HepG2 (cell line): Measurements from ENCODE around the gene NPC2. TPM values are rescaled to one million over a fixed set of nuclear protein-coding genes. Genes with fewer than 3 reads are reported as not detected.

ENCODE experiments used
- ATAC-seq: fragments of 200-7000 bp; cut with Tn5 transposase; 3 replicates; pipeline ENCODE4 v1.9.1; 2020; ENCODE audit warnings: mild to moderate bottlenecking, moderate library complexity
- BruUV-seq: library from RNA; stranded (reverse); fragments of 400-500 nt; replicated peaks from 2 replicates; lab custom pipeline; 2021; lab: Mats Ljungman, UMichigan
- CTCF ChIA-PET: fragments of 300-600 bp; formaldehyde crosslinking; extraction: SDS; loops from one replicate; lab custom pipeline; 2021; ENCODE audit warnings: low total read pairs, inconsistent platforms, low intra/inter-chr PET ratio; lab: Yijun Ruan, JAX
- POLR2A ChIA-PET: fragments of 350-600 bp; sonication (Branson Sonifier 250); formaldehyde crosslinking; loops from one replicate; lab custom pipeline; 2020; ENCODE audit warnings: antibody characterized with exemption, inconsistent platforms; lab: Yijun Ruan, JAX
- DNase-seq: peaks from one replicate; pipeline ENCODE4 v3.0.0-alpha.2; 2015; ENCODE audit warnings: low spot score
- FAIRE-seq: peaks from 3 replicates; lab custom pipeline; 2011; peaks lifted over from hg19 to GRCh38; lab: Jason Lieb, UNC
- H2AFZ ChIP-seq: one replicate; pipeline ENCODE4 v1.6.1; 2011; ENCODE audit warnings: low read length, inconsistent platforms
- H3K27ac ChIP-seq: fragments of 300-600 bp; 3 replicates; pipeline ENCODE4 v1.8.0; 2011; ENCODE audit warnings: mixed run types, mild to moderate bottlenecking, mixed read lengths, low read length, inconsistent platforms; ENCODE audit not compliant: insufficient read depth; ENCODE audit errors: extremely low read length
- H3K27me3 ChIP-seq, 2 experiments: fragments of 200-600 bp in 1 of 2; 2 replicates in 1 of 2; 3 replicates in 1 of 2; pipeline versions ENCODE4 v1.6.0 to v1.8.0; 2011; ENCODE audit warnings: low read length in 2 of 2, mild to moderate bottlenecking in 2 of 2, moderate library complexity in 2 of 2, inconsistent platforms in 1 of 2; ENCODE audit not compliant: insufficient read depth in 2 of 2, control insufficient read depth in 1 of 2
- H3K36me3 ChIP-seq, 2 experiments: fragments of 200-600 bp in 1 of 2; replicated peaks in 1 of 2; 2 replicates in 1 of 2; 3 replicates in 1 of 2; pipeline versions ENCODE4 v1.5.1 to v1.8.0; 2011; ENCODE audit warnings: low read length in 2 of 2, inconsistent platforms in 1 of 2; ENCODE audit not compliant: insufficient read depth in 2 of 2, control insufficient read depth in 1 of 2
- H3K4me1 ChIP-seq: 2 replicates; pipeline ENCODE4 v1.5.1; 2012; ENCODE audit warnings: low read length, inconsistent platforms; ENCODE audit not compliant: insufficient read depth
- H3K4me2 ChIP-seq: 2 replicates; pipeline ENCODE4 v1.6.0; 2011; ENCODE audit warnings: low read depth, low read length, inconsistent platforms
- H3K4me3 ChIP-seq, 3 experiments: fragments of 200-600 bp in 1 of 3; sonication (generic), shearing (Covaris generic) in 1 of 3; replicated peaks in 1 of 3; 2 replicates each; pipeline ENCODE4 v1.5.1; 2011 to 2016; ENCODE audit warnings: low read length in 3 of 3, inconsistent platforms in 2 of 3, low read depth in 2 of 3, mild to moderate bottlenecking in 2 of 3, control low read depth in 1 of 3, mixed read lengths in 1 of 3; ENCODE audit not compliant: insufficient read depth in 1 of 3
- H3K79me2 ChIP-seq: one replicate; pipeline ENCODE4 v1.6.1; 2011; ENCODE audit warnings: low read length, inconsistent platforms; ENCODE audit not compliant: insufficient read depth
- H3K9ac ChIP-seq: 2 replicates; pipeline ENCODE4 v1.6.0; 2011; ENCODE audit warnings: mild to moderate bottlenecking, low read depth, low read length, inconsistent platforms; ENCODE audit not compliant: insufficient read depth
- H3K9me3 ChIP-seq: 2 replicates; pipeline ENCODE4 v1.5.1; 2012; ENCODE audit warnings: mild to moderate bottlenecking, low read length
- H4K20me1 ChIP-seq: 2 replicates; pipeline ENCODE4 v1.6.0; 2011; ENCODE audit warnings: inconsistent platforms, mild to moderate bottlenecking, low read length, moderate library complexity; ENCODE audit not compliant: insufficient read depth
- ARNT ChIP-seq: fragments of 450-650 bp; IDR thresholded peaks from 2 replicates; pipeline ENCODE4 v1.6.1; 2017
- IRF9 ChIP-seq: sonication (generic); formaldehyde crosslinking; IDR thresholded peaks from 2 replicates; pipeline ENCODE4 v1.8.0; 2022; ENCODE audit warnings: missing genetic modification reagents, mild to moderate bottlenecking, borderline replicate concordance
- JDP2 ChIP-seq: sonication (generic); formaldehyde crosslinking; IDR thresholded peaks from 2 replicates; pipeline ENCODE4 v1.8.1; 2022; ENCODE audit warnings: missing genetic modification reagents, borderline replicate concordance
- PHF21A ChIP-seq: sonication (generic); formaldehyde crosslinking; IDR thresholded peaks from 2 replicates; pipeline ENCODE4 v1.5.0; 2020; ENCODE audit warnings: mild to moderate bottlenecking, missing genetic modification reagents
- ZNF503 ChIP-seq: sonication (generic); formaldehyde crosslinking; IDR thresholded peaks from 2 replicates; pipeline ENCODE4 v1.4.0; 2020; ENCODE audit warnings: missing genetic modification reagents
- ZNF646 ChIP-seq: sonication (generic); formaldehyde crosslinking; IDR thresholded peaks from 2 replicates; pipeline ENCODE4 v1.9.0; 2021; ENCODE audit warnings: mild to moderate bottlenecking, missing genetic modification reagents
- ZNF839 ChIP-seq: sonication (generic); formaldehyde crosslinking; IDR thresholded peaks from 2 replicates; pipeline ENCODE4 v1.4.0; 2020; ENCODE audit warnings: missing genetic modification reagents, mild to moderate bottlenecking, borderline replicate concordance
- ZSCAN20 ChIP-seq: sonication (generic); formaldehyde crosslinking; IDR thresholded peaks from 2 replicates; pipeline ENCODE4 v1.4.0; 2020; ENCODE audit warnings: missing genetic modification reagents, mild to moderate bottlenecking, borderline replicate concordance
- WGBS: methylation state at CpG from one replicate; pipeline ENCODE4 v1.1.6; 2017; ENCODE audit warnings: low lambda C conversion rate; 5-methylcytosine and 5-hydroxymethylcytosine counted together
- in situ Hi-C: cut with HindIII; loops from 2 replicates; pipeline ENCODE4 v1.10.0; 2017; ENCODE audit warnings: low pct_unique_long_range_greater_than_20kb; ENCODE audit not compliant: extremely low pct_ligation_motif_present
- intact Hi-C: fragments of 100-400 bp; cut with micrococcal nuclease; formaldehyde crosslinking; loops from one replicate; pipeline ENCODE4 v1.10.0; 2022; ENCODE audit not compliant: unreplicated experiment
- polyA plus RNA-seq, 8 experiments: library from polyadenylated mRNA; depleted of rRNA in 3 of 8; stranded (reverse) in 7 of 8; unstranded in 1 of 8; fragments of >200 nt; fragmentation: Illumina TruSeq in 4 of 8; extraction: Trizol in 4 of 8; gene quantifications; 2 replicates each; pipeline versions ENCODE4 v1.2.1 to v1.2.3, GENCODE V29; 2011 to 2016; ENCODE audit warnings: low read depth in 4 of 8, missing spikeins in 1 of 8, mixed read lengths in 1 of 8; ENCODE audit not compliant: insufficient read depth in 1 of 8
- total RNA-seq, 5 experiments: library from RNA; depleted of rRNA; stranded (reverse); fragments of >200 nt; fragmentation: Illumina TruSeq; extraction: Trizol; gene quantifications; 2 replicates each; pipeline ENCODE4 v1.2.3, GENCODE V29; 2016; ENCODE audit warnings: low read depth in 1 of 5
- TF ChIP-seq, protein P1 (sequence below): sonication (generic); formaldehyde crosslinking; IDR thresholded peaks from 2 replicates; pipeline ENCODE4 v1.8.1; 2023; ENCODE audit warnings: mild to moderate bottlenecking, moderate library complexity, missing genetic modification reagents
- TF ChIP-seq, protein P2 (sequence below): sonication (generic); formaldehyde crosslinking; IDR thresholded peaks from 2 replicates; pipeline ENCODE4 v1.8.0; 2022; ENCODE audit warnings: missing genetic modification reagents, low read depth, mild to moderate bottlenecking, borderline replicate concordance

The NPC2 gene
- total and polyA plus RNA-seq, 2 of the 13 experiments (the other 11 are each of a cell fraction or from before 2014, with no cell fraction given): 132 to 164 TPM

DNA sequence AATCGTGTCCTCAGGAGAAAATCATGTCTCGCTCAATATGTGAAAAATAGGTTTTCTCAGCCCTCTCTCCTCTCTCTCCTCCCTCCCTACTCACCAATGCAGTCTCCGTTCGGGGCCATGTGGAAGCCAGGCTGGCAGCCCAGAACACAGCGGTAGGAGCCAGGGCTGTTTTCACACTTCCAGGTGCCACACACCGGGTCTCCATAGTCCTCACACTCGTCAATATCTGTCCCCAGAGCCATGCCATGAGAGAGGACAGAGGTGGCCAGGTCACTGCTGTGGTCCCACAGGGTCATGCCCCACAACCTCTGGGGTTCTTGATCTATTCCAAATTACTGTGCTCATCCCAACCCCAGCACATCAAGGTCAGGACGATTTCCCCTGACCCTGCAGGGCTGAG is 14.0 kb upstream of the NPC2 start:
- no peak for FAIRE-seq
- Histone ChIP-seq H3K4me1 (peaks cover 20% of the 10 kb centered on the region), H3K9ac (no peak overlapping the region), H3K36me3 (no peaks in the 10 kb centered on the region), H3K27ac (no peak overlapping the region), H2AFZ (no peak overlapping the region), H3K79me2 (no peaks in the 10 kb centered on the region), H3K27me3 (peaks cover 2 to 42% of the 10 kb centered on the region in 2 experiments; a peak in 3 of 5 replicates), H4K20me1 (no peaks in the 10 kb centered on the region), H3K4me3 (no peak overlapping the region), H3K9me3 (no peaks in the 10 kb centered on the region), H3K4me2 (no peak overlapping the region)
- 34% methylated on average over 8 of the region's 8 CpGs for WGBS
- ATAC-seq: no peak
- in situ Hi-C loops: no loop called here
- ChIA-PET CTCF (no interaction called here), POLR2A (no interaction called here)
- intact Hi-C loops: no loop called here
- BruUV-seq: no TSS peak
- no peak for DNase-seq
- TF ChIP-seq ZNF646 (CRISPR knock-in tag) (no peak), ARNT (no peak), ZNF503 (no peak), IRF9 (CRISPR knock-in tag) (no peak), JDP2 (CRISPR knock-in tag) (no peak), ZNF839 (CRISPR knock-in tag) (no peak), ZSCAN20 (no peak), PHF21A (CRISPR knock-in tag) (no peak)
- TF ChIP-seq, protein P1, sequence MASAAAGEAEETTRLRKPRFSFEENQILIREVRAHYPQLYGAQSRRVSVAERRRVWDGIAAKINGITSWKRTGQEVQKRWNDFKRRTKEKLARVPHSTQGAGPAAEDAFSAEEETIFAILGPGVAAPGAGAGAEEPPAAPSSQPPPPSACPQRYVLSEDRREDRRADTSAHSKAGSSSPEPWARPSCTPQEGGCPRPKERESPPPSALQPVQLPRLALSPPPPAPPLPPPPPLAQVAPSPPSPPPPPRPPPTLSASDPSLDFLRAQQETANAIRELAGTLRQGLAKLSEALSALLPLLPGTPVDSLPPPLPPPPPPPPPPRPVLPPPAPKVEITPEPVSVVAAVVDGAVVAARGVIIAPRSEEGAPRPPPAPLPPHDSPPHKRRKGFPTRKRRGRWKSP (CRISPR knock-in tag): no peak
- TF ChIP-seq, protein P2, sequence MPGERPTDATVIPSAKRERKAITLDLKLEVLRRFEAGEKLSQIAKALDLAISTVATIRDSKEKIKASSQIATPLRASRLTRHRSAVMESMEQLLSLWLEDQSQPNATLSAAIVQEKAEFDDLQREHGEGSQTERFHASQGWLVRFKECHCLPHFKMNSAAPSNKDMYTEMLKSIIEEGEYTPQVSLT (CRISPR knock-in tag): no peak
